GM18861 (cell line): ENCODE measurements around the gene CST9.

Experiments
- ATAC-seq: cut with Tn5 transposase; IDR thresholded peaks from one replicate; pipeline ENCODE4 v1.9.1; 2021; ENCODE audit not compliant: unreplicated experiment

CST9 gene

GRCh38 chr20:23605867-23606651 lies at the start of gene CST9:
TSS of gene CST9 (minus strand) at chr20:23605917. CDS start at chr20:23605864, 53 bp downstream.
- ATAC-seq: no peak

GRCh38 chr20:23654717-23655116 lies 49.0 kb upstream of the CST9 start:
- ATAC-seq: no peak

GRCh38 chr20:23654000-23654399 lies 48.3 kb upstream of the CST9 start:
- no peak for ATAC-seq

- no peak for ATAC-seq
These were observed 47.8 kb upstream of the CST9 start for GRCh38 chr20:23653400-23653938.

GRCh38 chr20:23652926-23653325 lies 47.2 kb upstream of the CST9 start:
- no peak for ATAC-seq

GRCh38 chr20:23652371-23652770 lies 46.7 kb upstream of the CST9 start:
- no peak for ATAC-seq

GRCh38 chr20:23651117-23651516 lies 45.4 kb upstream of the CST9 start:
- ATAC-seq: no peak

GRCh38 chr20:23649830-23650417 lies 44.2 kb upstream of the CST9 start:
- no peak for ATAC-seq

- ATAC-seq: no peak
These were observed 43.5 kb upstream of the CST9 start for GRCh38 chr20:23649242-23649641.

- ATAC-seq: no peak
These were observed 41.6 kb upstream of the CST9 start for GRCh38 chr20:23647346-23647745.

GRCh38 chr20:23646106-23646873 lies 40.6 kb upstream of the CST9 start:
- ATAC-seq: no peak

GRCh38 chr20:23645575-23645974 lies 39.9 kb upstream of the CST9 start:
- no peak for ATAC-seq

GRCh38 chr20:23644164-23644563 lies 38.4 kb upstream of the CST9 start:
- ATAC-seq: no peak

GRCh38 chr20:23643659-23644058 lies 37.9 kb upstream of the CST9 start:
- no peak for ATAC-seq

- ATAC-seq: no peak
These were observed 36.4 kb upstream of the CST9 start for GRCh38 chr20:23641936-23642751.

GRCh38 chr20:23640671-23641667 lies 35.3 kb upstream of the CST9 start:
- ATAC-seq: no peak

GRCh38 chr20:23640018-23640601 lies 34.4 kb upstream of the CST9 start:
- ATAC-seq: no peak

GRCh38 chr20:23639490-23639958 lies 33.8 kb upstream of the CST9 start:
- no peak for ATAC-seq

- ATAC-seq: no peak
These were observed 32.6 kb upstream of the CST9 start for GRCh38 chr20:23638309-23638708.
